Activated CD4-positive, alpha-beta T cell treated with anti-CD3 and anti-CD28 coated beads for 36 hours (primary cell): ENCODE measurements around the gene TBC1D1. TPM values are rescaled to one million over a fixed set of nuclear protein-coding genes. Genes with fewer than 3 reads are reported as not detected.

Source experiments
- ATAC-seq: fragments of 200-7000 bp; cut with Tn5 transposase; one replicate; pipeline ENCODE4 v1.10.0; 2021; ENCODE audit warnings: mild to moderate bottlenecking, moderate library complexity
- CTCF ChIA-PET: fragments of 350-600 bp; sonication (Branson Sonifier 250); formaldehyde crosslinking; loops from one replicate; lab custom pipeline; 2021; ENCODE audit warnings: antibody characterized with exemption; lab: Charles Lee
- POLR2A ChIA-PET: fragments of 350-600 bp; sonication (Branson Sonifier 250); formaldehyde crosslinking; loops from one replicate; lab custom pipeline; 2021; ENCODE audit warnings: antibody characterized with exemption, inconsistent platforms; lab: Charles Lee
- DNase-seq: peaks from one replicate; pipeline ENCODE4 v3.0.0-alpha.2; 2020
- H3K27ac Mint-ChIP-seq: one replicate; pipeline ENCODE4 v1.8.0; 2021; ENCODE audit warnings: mixed read lengths
- H3K27me3 Mint-ChIP-seq: one replicate; pipeline ENCODE4 v1.8.0; 2021; ENCODE audit warnings: mixed read lengths
- H3K36me3 Mint-ChIP-seq: one replicate; pipeline ENCODE4 v1.8.0; 2021; ENCODE audit warnings: low read depth, mixed read lengths
- H3K4me1 Mint-ChIP-seq: one replicate; pipeline ENCODE4 v1.8.0; 2021; ENCODE audit warnings: mixed read lengths
- H3K4me3 Mint-ChIP-seq: one replicate; pipeline ENCODE4 v1.8.0; 2021; ENCODE audit warnings: mild to moderate bottlenecking, moderate library complexity, mixed read lengths
- H3K9me3 Mint-ChIP-seq: one replicate; pipeline ENCODE4 v1.8.0; 2021; ENCODE audit warnings: low read depth, mixed read lengths
- intact Hi-C, 2 experiments: fragments of 100-400 bp; cut with DNase I in 1 of 2; cut with micrococcal nuclease in 1 of 2; formaldehyde crosslinking; loops; one replicate each; pipeline versions ENCODE4 v1.14.2 to v1.15.1; 2022 to 2024; cut with DNase I, micrococcal nuclease
- total RNA-seq, 2 experiments: library from RNA; stranded (reverse); gene quantifications; one replicate each; pipeline ENCODE4 v1.2.3, GENCODE V29; 2021

The TBC1D1 gene
- total RNA-seq, 2 experiments from 2014 or later = 60.8 to 71.8 TPM

GRCh38 chr4:37889849-37890800 is 759 bp upstream of the TBC1D1 start:
- no peak overlapping the region for H3K27ac Mint-ChIP-seq
- ATAC-seq = peak; percentile 14
- peaks cover 3% of the 10 kb centered on the region for H3K27me3 Mint-ChIP-seq
- H3K4me3 Mint-ChIP-seq = peak overlapping the region; percentile 78
- peaks cover 23% of the 10 kb centered on the region for H3K4me1 Mint-ChIP-seq
- intact Hi-C loops = loop anchor here (5.0 kb wide), 3 partner anchors 242 to 417 kb away; no protein-coding TSS in a partner anchor
- DNase-seq = peak; percentile 64
- no peaks in the 10 kb centered on the region for H3K36me3 Mint-ChIP-seq
- ChIA-PET POLR2A (no interaction called here), CTCF (interaction anchor here (0.5 kb wide), 1 partner anchor 8 kb away, joined by 3 read pairs; no protein-coding TSS in a partner anchor)
- H3K9me3 Mint-ChIP-seq = no peaks in the 10 kb centered on the region

- H3K36me3 Mint-ChIP-seq = no peaks in the 10 kb centered on the region
- intact Hi-C loops = loop anchor here (1.0 to 5.0 kb wide), 11 partner anchors 38 to 416 kb away; partner anchors contain the start of genes PGM2 (in 2 of the 2) and RELL1 (in 1 of the 2)
- DNase-seq (peak; percentile 73), ATAC-seq (peak; percentile 78)
- peak overlapping the region; percentile 93 for H3K27ac Mint-ChIP-seq
- ChIA-PET POLR2A (interaction anchor here (0.5 to 1.5 kb wide), 5 partner anchors 18 to 98 kb away, joined by 3 to 4 read pairs (median 3); partner anchors contain the start of gene PGM2), CTCF (interaction anchor here (0.6 to 2.1 kb wide), 5 partner anchors 37 to 550 kb away, joined by 3 to 6 read pairs (median 3); no protein-coding TSS in a partner anchor)
- H3K4me3 Mint-ChIP-seq = peak overlapping the region; percentile 78
- peaks cover 3% of the 10 kb centered on the region for H3K27me3 Mint-ChIP-seq
- H3K4me1 Mint-ChIP-seq = peaks cover 35% of the 10 kb centered on the region
- H3K9me3 Mint-ChIP-seq = no peaks in the 10 kb centered on the region
Observed at GRCh38 chr4:37891260-37892159, 626 bp downstream of the TBC1D1 start.

GRCh38 chr4:37892641-37893040 is 1.8 kb downstream of the TBC1D1 start:
- ChIA-PET CTCF (interaction anchor here (0.7 to 2.1 kb wide), 3 partner anchors 36 to 145 kb away, joined by 3 to 6 read pairs (median 3); no protein-coding TSS in a partner anchor), POLR2A (interaction anchor here (1.4 to 1.5 kb wide), 2 partner anchors 35 to 66 kb away, joined by 4 read pairs; partner anchors contain the start of gene PGM2)
- H3K9me3 Mint-ChIP-seq = no peaks in the 10 kb centered on the region
- peak overlapping the region; percentile 78 for H3K4me3 Mint-ChIP-seq
- H3K27ac Mint-ChIP-seq = peak overlapping the region; percentile 70
- no peaks in the 10 kb centered on the region for H3K36me3 Mint-ChIP-seq
- H3K27me3 Mint-ChIP-seq = peaks cover 3% of the 10 kb centered on the region
- peak; percentile 69 for DNase-seq
- peaks cover 42% of the 10 kb centered on the region for H3K4me1 Mint-ChIP-seq
- intact Hi-C loops = loop anchor here (1.0 to 5.0 kb wide), 5 partner anchors 66 to 415 kb away; partner anchors contain the start of gene PGM2 (in 1 of the 2)
- peak; percentile 57 for ATAC-seq

- intact Hi-C loops = loop anchor here (2.0 to 5.0 kb wide), 4 partner anchors 84 to 414 kb away; no protein-coding TSS in a partner anchor
- Mint-ChIP-seq H3K4me1 (peaks cover 43% of the 10 kb centered on the region), H3K36me3 (no peaks in the 10 kb centered on the region), H3K4me3 (peak overlapping the region; percentile 78), H3K9me3 (no peaks in the 10 kb centered on the region), H3K27me3 (peaks cover 3% of the 10 kb centered on the region), H3K27ac (peak overlapping the region; percentile 70)
- ChIA-PET POLR2A (no interaction called here), CTCF (interaction anchor here (0.6 to 2.1 kb wide), 2 partner anchors 17 to 78 kb away, joined by 3 to 6 read pairs; no protein-coding TSS in a partner anchor)
- DNase-seq = no peak
- no peak for ATAC-seq
Observed at GRCh38 chr4:37893164-37893563, 2.3 kb downstream of the TBC1D1 start.

- ChIA-PET CTCF (no interaction called here), POLR2A (no interaction called here)
Observed at GRCh38 chr4:37895271-37895670, 4.4 kb downstream of the TBC1D1 start.

GRCh38 chr4:37896206-37896860 is 5.4 kb downstream of the TBC1D1 start:
- Mint-ChIP-seq H3K36me3 (peaks cover 6% of the 10 kb centered on the region), H3K4me3 (no peak overlapping the region), H3K27ac (no peak overlapping the region), H3K27me3 (no peaks in the 10 kb centered on the region), H3K9me3 (no peaks in the 10 kb centered on the region), H3K4me1 (peaks cover 53% of the 10 kb centered on the region)
- ChIA-PET POLR2A (interaction anchor here (1.1 kb wide), 1 partner anchor 44 kb away, joined by 3 read pairs; no protein-coding TSS in a partner anchor), CTCF (interaction anchor here (0.6 to 1.3 kb wide), 2 partner anchors 8 to 11 kb away, joined by 3 to 6 read pairs; no protein-coding TSS in a partner anchor)
- intact Hi-C loops = no loop called here
- no peak for DNase-seq
- no peak for ATAC-seq

More at GRCh38 chr4:37895271-37895670, 4.4 kb downstream of the TBC1D1 start:
- ATAC-seq = no peak
- no peaks in the 10 kb centered on the region for H3K9me3 Mint-ChIP-seq
- H3K4me1 Mint-ChIP-seq = peaks cover 51% of the 10 kb centered on the region
- peaks cover 3% of the 10 kb centered on the region for H3K36me3 Mint-ChIP-seq
- no peak overlapping the region for H3K4me3 Mint-ChIP-seq
- no peak overlapping the region for H3K27ac Mint-ChIP-seq
- H3K27me3 Mint-ChIP-seq = no peaks in the 10 kb centered on the region
- intact Hi-C loops = no loop called here
- no peak for DNase-seq

GRCh38 chr4:37902212-37902611 is 11.3 kb downstream of the TBC1D1 start:
- Mint-ChIP-seq H3K27me3 (no peaks in the 10 kb centered on the region), H3K9me3 (no peaks in the 10 kb centered on the region), H3K4me3 (no peak overlapping the region), H3K4me1 (peaks cover 29% of the 10 kb centered on the region), H3K36me3 (peaks cover 19% of the 10 kb centered on the region), H3K27ac (no peak overlapping the region)
- ATAC-seq (no peak), DNase-seq (no peak)
- intact Hi-C loops = no loop called here
- ChIA-PET POLR2A (no interaction called here), CTCF (interaction anchor here (1.2 kb wide), 1 partner anchor 447 kb away, joined by 4 read pairs; no protein-coding TSS in a partner anchor)

GRCh38 chr4:37902738-37903693 is 12.1 kb downstream of the TBC1D1 start:
- no peaks in the 10 kb centered on the region for H3K27me3 Mint-ChIP-seq
- POLR2A ChIA-PET = no interaction called here
- DNase-seq = no peak
- H3K27ac Mint-ChIP-seq = no peak overlapping the region
- CTCF ChIA-PET = interaction anchor here (1.2 kb wide), 1 partner anchor 448 kb away, joined by 4 read pairs; no protein-coding TSS in a partner anchor
- peaks cover 32% of the 10 kb centered on the region for H3K4me1 Mint-ChIP-seq
- H3K9me3 Mint-ChIP-seq = no peaks in the 10 kb centered on the region
- peaks cover 19% of the 10 kb centered on the region for H3K36me3 Mint-ChIP-seq
- no peak overlapping the region for H3K4me3 Mint-ChIP-seq
- intact Hi-C loops = no loop called here
- ATAC-seq = no peak

GRCh38 chr4:37903901-37904300 is 13.0 kb downstream of the TBC1D1 start:
- CTCF ChIA-PET = no interaction called here
- no peak for ATAC-seq
- H3K4me1 Mint-ChIP-seq = peaks cover 36% of the 10 kb centered on the region

More at GRCh38 chr4:37903901-37904300, 13.0 kb downstream of the TBC1D1 start:
- intact Hi-C loops = no loop called here
- POLR2A ChIA-PET = interaction anchor here (0.7 kb wide), 1 partner anchor 17 kb away, joined by 3 read pairs; no protein-coding TSS in a partner anchor
- no peak for DNase-seq
- H3K36me3 Mint-ChIP-seq = peaks cover 24% of the 10 kb centered on the region
- H3K27ac Mint-ChIP-seq = no peak overlapping the region
- H3K27me3 Mint-ChIP-seq = no peaks in the 10 kb centered on the region
- H3K9me3 Mint-ChIP-seq = no peaks in the 10 kb centered on the region
- no peak overlapping the region for H3K4me3 Mint-ChIP-seq
